GM12878 (cell line): ENCODE data around the gene MDC1. TPM values are rescaled to one million over a fixed set of nuclear protein-coding genes. Genes with fewer than 3 reads are reported as not detected.
"Not testable (repeated sequence)": the region's sequence is repeated elsewhere in the genome, so short reads cannot be mapped to it uniquely, and the experiment has no call there.

ENCODE experiments used
- ATAC-seq: fragments of 200-7000 bp; cut with Tn5 transposase; 3 replicates; pipeline ENCODE4 v1.9.1; 2020; ENCODE audit warnings: mild to moderate bottlenecking, moderate library complexity
- BruUV-seq: library from RNA; stranded (reverse); fragments of 400-500 nt; replicated peaks from 2 replicates; lab custom pipeline; 2021; lab: Mats Ljungman, UMichigan
- CTCF ChIA-PET: fragments of 300-600 bp; sonication (Branson Sonifier 250); formaldehyde crosslinking; extraction: SDS; loops from one replicate; lab custom pipeline; 2021; ENCODE audit warnings: inconsistent platforms; lab: Yijun Ruan, JAX
- POLR2A ChIA-PET: fragments of 350-600 bp; formaldehyde crosslinking; extraction: SDS; loops from one replicate; lab custom pipeline; 2021; ENCODE audit warnings: inconsistent platforms; lab: Charles Lee
- RAD21 ChIA-PET: fragments of 300-600 bp; sonication (Branson Sonifier 250); formaldehyde crosslinking; loops from one replicate; lab custom pipeline; 2023; ENCODE audit warnings: antibody characterized with exemption; ENCODE audit not compliant: unreplicated experiment; lab: Charles Lee
- SMC1A ChIA-PET: fragments of 300-600 bp; sonication (Branson Sonifier 250); formaldehyde crosslinking; loops from one replicate; lab custom pipeline; 2023; ENCODE audit not compliant: unreplicated experiment, uncharacterized antibody; lab: Charles Lee
- DNase-seq: peaks from one replicate; pipeline ENCODE4 v3.0.0-alpha.2; 2011; ENCODE audit warnings: low read depth, low spot score
- FAIRE-seq: peaks from 3 replicates; lab custom pipeline; 2011; peaks lifted over from hg19 to GRCh38; lab: Jason Lieb, UNC
- H2AFZ ChIP-seq: 2 replicates; pipeline ENCODE4 v1.6.0; 2011; ENCODE audit warnings: low read depth, low read length, control low read depth; ENCODE audit not compliant: control insufficient read depth
- H3K27ac ChIP-seq: 2 replicates; pipeline ENCODE4 v1.5.1; 2011; ENCODE audit warnings: control low read depth; ENCODE audit not compliant: control insufficient read depth, insufficient read depth
- H3K27me3 ChIP-seq, 2 experiments: replicated peaks in 1 of 2; 2 replicates each; pipeline versions ENCODE4 v1.6.0 to v1.6.1; 2011; ENCODE audit warnings: low read length in 1 of 2; ENCODE audit not compliant: control insufficient read depth in 2 of 2, insufficient read depth in 2 of 2
- H3K36me3 ChIP-seq, 2 experiments: 2 replicates each; pipeline ENCODE4 v1.5.1; 2011; ENCODE audit warnings: low read length in 1 of 2; ENCODE audit not compliant: control insufficient read depth in 2 of 2, insufficient read depth in 2 of 2
- H3K4me1 ChIP-seq: 2 replicates; pipeline ENCODE4 v1.6.1; 2011; ENCODE audit warnings: mild to moderate bottlenecking, low read length, moderate library complexity, mixed read lengths; ENCODE audit not compliant: control insufficient read depth, insufficient read depth
- H3K4me2 ChIP-seq: 2 replicates; pipeline ENCODE4 v1.6.0; 2011; ENCODE audit warnings: control low read depth; ENCODE audit not compliant: control insufficient read depth, insufficient read depth
- H3K4me3 ChIP-seq: fragments of 200-600 bp; sonication (generic); 2 replicates; pipeline ENCODE4 v1.5.1; 2016
- H3K79me2 ChIP-seq: 2 replicates; pipeline ENCODE4 v1.6.0; 2011; ENCODE audit warnings: low read length; ENCODE audit not compliant: control insufficient read depth, insufficient read depth
- H3K9ac ChIP-seq: 2 replicates; pipeline ENCODE4 v1.8.0; 2011; ENCODE audit warnings: low read length, control low read depth, mixed read lengths; ENCODE audit not compliant: control insufficient read depth, insufficient read depth
- H3K9me3 ChIP-seq: replicated peaks from 3 replicates; pipeline ENCODE4 v1.5.1; 2011; ENCODE audit warnings: mild to moderate bottlenecking, low read length; ENCODE audit not compliant: control insufficient read depth, insufficient read depth
- H4K20me1 ChIP-seq: 2 replicates; pipeline ENCODE4 v1.6.0; 2011; ENCODE audit not compliant: control insufficient read depth, insufficient read depth
- BHLHE40 ChIP-seq, 2 experiments: fragments of 450-650 bp in 1 of 2; IDR thresholded peaks; 2 replicates each; pipeline ENCODE4 v1.6.1; 2011 to 2017; ENCODE audit warnings: low read depth in 2 of 2, borderline replicate concordance in 1 of 2, improper control_type of control experiment in 1 of 2, low read length in 1 of 2, mild to moderate bottlenecking in 1 of 2
- CHD1 ChIP-seq: IDR thresholded peaks from 2 replicates; pipeline ENCODE4 v1.6.1; 2012; ENCODE audit warnings: low read depth, low read length, improper control_type of control experiment
- HDAC2 ChIP-seq: fragments of 200-600 bp; sonication (generic); IDR thresholded peaks from 2 replicates; pipeline ENCODE4 v1.6.1; 2017
- MXI1 ChIP-seq: fragments of 150-350 bp; IDR thresholded peaks from 2 replicates; pipeline ENCODE4 v1.6.1; 2011; ENCODE audit warnings: low read depth, mild to moderate bottlenecking, inconsistent platforms, low read length, improper control_type of control experiment
- PAX5 ChIP-seq: IDR thresholded peaks from 2 replicates; pipeline ENCODE4 v1.6.1; 2011; ENCODE audit warnings: low read depth, low read length, borderline replicate concordance
- POU2F2 ChIP-seq: IDR thresholded peaks from 3 replicates; pipeline ENCODE4 v1.6.1; 2011; ENCODE audit warnings: low read depth, mild to moderate bottlenecking, low read length, borderline replicate concordance
- RAD51 ChIP-seq: fragments of 450-650 bp; IDR thresholded peaks from 2 replicates; pipeline ENCODE4 v1.6.1; 2016; ENCODE audit warnings: moderate library complexity, mild to moderate bottlenecking, inconsistent platforms
- RBBP5 ChIP-seq: fragments of 200-600 bp; sonication (generic); conservative IDR thresholded peaks from 2 replicates; pipeline ENCODE4 v1.6.1; 2016
- RUNX3 ChIP-seq: IDR thresholded peaks from 2 replicates; pipeline ENCODE4 v1.6.1; 2012; ENCODE audit warnings: low read length, inconsistent platforms
- SIN3A ChIP-seq: IDR thresholded peaks from 2 replicates; pipeline ENCODE4 v1.6.1; 2012; ENCODE audit warnings: low read depth, low read length, improper control_type of control experiment
- SIX5 ChIP-seq: IDR thresholded peaks from 2 replicates; pipeline ENCODE4 v1.6.1; 2011; ENCODE audit warnings: mild to moderate bottlenecking, low read depth, low read length, moderate library complexity; ENCODE audit not compliant: severe bottlenecking
- SMARCA5 ChIP-seq: fragments of 450-650 bp; IDR thresholded peaks from 2 replicates; pipeline ENCODE4 v1.6.1; 2017; ENCODE audit warnings: mild to moderate bottlenecking
- STAT1 ChIP-seq: fragments of 450-650 bp; conservative IDR thresholded peaks from 2 replicates; pipeline ENCODE4 v1.6.1; 2014; ENCODE audit warnings: antibody characterized with exemption, mild to moderate bottlenecking
- STAT3 ChIP-seq: IDR thresholded peaks from 2 replicates; pipeline ENCODE4 v1.6.1; 2011; ENCODE audit warnings: low read depth, low read length, improper control_type of control experiment
- WGBS: methylation state at CpG from one replicate; pipeline ENCODE4 v1.1.6; 2016; ENCODE audit warnings: low lambda C conversion rate; ENCODE audit not compliant: insufficient replicate concordance, insufficient coverage; ENCODE audit errors: missing lambda C conversion rate; 5-methylcytosine and 5-hydroxymethylcytosine counted together
- in situ Hi-C: fragments of 300-500 bp; cut with MboI; formaldehyde crosslinking; loops from 9 replicates; pipeline ENCODE4 v1.14.3; 2018; ENCODE audit warnings: mixed read lengths
- intact Hi-C: fragments of 100-400 bp; cut with micrococcal nuclease; formaldehyde crosslinking; loops from one replicate; pipeline ENCODE4 v1.14.2; 2022; ENCODE audit not compliant: unreplicated experiment
- polyA plus RNA-seq, 11 experiments: library from polyadenylated mRNA; depleted of rRNA in 4 of 11; unstranded in 6 of 11; stranded (reverse) in 5 of 11; fragments of >200 nt; fragmentation: Nextera tagmentation in 4 of 11; fragmentation: Illumina TruSeq in 1 of 11; extraction: Ambion mirVana in 4 of 11; extraction: Trizol in 1 of 11; gene quantifications; 1 replicate in 1 of 11; 2 replicates in 10 of 11; pipeline versions ENCODE4 v1.2.1 to v1.2.3, GENCODE V29; 2011 to 2016; ENCODE audit warnings: inconsistent platforms in 2 of 11, missing spikeins in 2 of 11, low read depth in 1 of 11
- total RNA-seq, 4 experiments: library from RNA; depleted of rRNA in 3 of 4; stranded (reverse); fragments of >200 nt in 3 of 4; fragmentation: Illumina TruSeq in 1 of 4; extraction: Trizol in 1 of 4; gene quantifications; 2 replicates each; pipeline versions ENCODE4 v1.2.1 to v1.2.3, GENCODE V29; 2013 to 2021

MDC1 gene
- total and polyA plus RNA-seq, 10 of the 15 experiments (the other 5 are each of a cell fraction or from before 2014, with no cell fraction given): 5.1 to 62.5 (median 22.4) TPM

DNA sequence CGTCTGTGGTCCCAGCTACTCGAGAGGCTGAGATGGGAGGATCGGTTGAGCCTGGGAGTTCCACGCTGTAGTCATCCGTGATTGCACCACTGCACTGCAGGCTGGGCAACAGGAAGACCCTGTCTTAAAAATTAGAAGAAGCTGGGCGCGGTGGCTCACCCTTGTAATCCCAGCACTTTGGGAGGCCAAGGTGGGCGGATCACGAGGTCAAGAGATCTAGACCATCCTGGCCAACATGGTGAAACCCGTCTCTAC lies 4.9 kb upstream of the MDC1 start:
- intact Hi-C loops: loop anchor here (1.0 kb wide), 1 partner anchor 43 kb away; no protein-coding TSS in a partner anchor
- Histone ChIP-seq H3K27ac (peak overlapping the region; percentile 67), H3K9ac (peak overlapping the region; percentile 86), H3K4me3 (peak overlapping the region; percentile 88), H3K4me1 (peaks cover 12% of the 10 kb centered on the region), H3K36me3 (peaks cover 21 to 24% of the 10 kb centered on the region in 2 experiments), H3K4me2 (peak overlapping the region; percentile 81), H3K79me2 (peaks cover 76% of the 10 kb centered on the region)
- ATAC-seq, H3K9me3 ChIP-seq, BruUV-seq, FAIRE-seq, H3K27me3 ChIP-seq, DNase-seq, H2AFZ ChIP-seq, H4K20me1 ChIP-seq, in situ Hi-C loops: not testable (repeated sequence)
- RAD21 ChIA-PET: interaction anchor here (1.0 to 11.2 kb wide), 8 partner anchors 10 to 365 kb away, joined by 3 to 209 read pairs (median 12); partner anchors contain the start of genes DHX16 and NRM
- CTCF ChIA-PET: interaction anchor here (0.7 to 22.7 kb wide), 30 partner anchors 9 to 240 kb away, joined by 3 to 487 read pairs (median 6); partner anchors contain the start of genes DHX16, NRM and VARS2
- SMC1A ChIA-PET: interaction anchor here (0.6 to 17.7 kb wide), 15 partner anchors 10 to 180 kb away, joined by 3 to 265 read pairs (median 4); partner anchors contain the start of genes DHX16 and MRPS18B
- POLR2A ChIA-PET: interaction anchor here (0.7 to 11.6 kb wide), 7 partner anchors 10 to 96 kb away, joined by 3 to 200 read pairs (median 5); partner anchors contain the start of gene NRM
- under 1% methylated on average over 10 of the region's 10 CpGs for WGBS

- peaks cover 13% of the 10 kb centered on the region for H3K4me1 ChIP-seq
- TF ChIP-seq STAT1 (no peak), STAT3 (no peak), POU2F2 (peak; percentile 63; the same call in 1 of the 3 replicates), BHLHE40 (IDR thresholded peaks at IDR 0.05; ENCODE audit: borderline replicate concordance in 1 of 2, low read depth in 2 of 2, low read length in 1 of 2) (peak; percentile 89 to 97), HDAC2 (no peak), RBBP5 (no peak), RAD51 (peak; percentile 90), SMARCA5 (0 out of 2 replicates have a peak, but pooled peaks have one; percentile 30), RUNX3 (no peak), SIN3A (peak; percentile 75), CHD1 (0 out of 2 replicates have a peak, but pooled peaks have one; percentile 29), MXI1 (peak; percentile 88), PAX5 (0 out of 2 replicates have a peak, but pooled peaks have one; percentile 29), SIX5 (no peak)
These were observed 4.3 kb upstream of the MDC1 start for GRCh38 chr6:30721198-30722024.

More at GRCh38 chr6:30721198-30722024, 4.3 kb upstream of the MDC1 start:
- no peaks in the 10 kb centered on the region for H3K9me3 ChIP-seq
- H3K27ac ChIP-seq: peak overlapping the region; percentile 96
- H2AFZ ChIP-seq: 0 out of 2 replicates have a peak overlapping the region, but pooled peaks have one; percentile 15
- ATAC-seq (peak; percentile 35), DNase-seq (no peak), FAIRE-seq (no peak)
- ChIA-PET POLR2A (interaction anchor here (1.5 to 11.6 kb wide), 7 partner anchors 11 to 106 kb away, joined by 4 to 200 read pairs (median 8); partner anchors contain the start of gene NRM), RAD21 (interaction anchor here (0.8 to 11.2 kb wide), 8 partner anchors 10 to 366 kb away, joined by 3 to 209 read pairs (median 12); partner anchors contain the start of genes DHX16 and NRM), CTCF (interaction anchor here (0.7 to 22.7 kb wide), 27 partner anchors 10 to 239 kb away, joined by 3 to 487 read pairs (median 6); partner anchors contain the start of genes DDR1, DHX16, NRM and VARS2), SMC1A (interaction anchor here (1.0 to 17.7 kb wide), 14 partner anchors 10 to 180 kb away, joined by 3 to 265 read pairs (median 4); partner anchors contain the start of gene DHX16)
- H3K9ac ChIP-seq: peak overlapping the region; percentile 86
- peaks cover 21 to 24% of the 10 kb centered on the region in 2 experiments for H3K36me3 ChIP-seq
- H3K27me3 ChIP-seq: no peaks in the 10 kb centered on the region
- H3K4me3 ChIP-seq: peak overlapping the region; percentile 90
- peaks cover 10% of the 10 kb centered on the region for H4K20me1 ChIP-seq
- intact Hi-C loops: loop anchor here (1.0 kb wide), 1 partner anchor 42 kb away; no protein-coding TSS in a partner anchor
- in situ Hi-C loops: no loop called here
- H3K4me2 ChIP-seq: peak overlapping the region; percentile 81
- peaks cover 81% of the 10 kb centered on the region for H3K79me2 ChIP-seq
- BruUV-seq: no TSS peak
- WGBS: 1% methylated on average over 48 of the region's 71 CpGs
